ENCODE data around the gene HSPE1. TPM values are rescaled to one million over a fixed set of nuclear protein-coding genes. Genes with fewer than 3 reads are reported as not detected.
"Not testable (repeated sequence)": the region's sequence is repeated elsewhere in the genome, so short reads cannot be mapped to it uniquely, and the experiment has no call there.

HSPE1 gene
- total RNA-seq, 1 experiment from 2014 or later = 291 TPM

DNA sequence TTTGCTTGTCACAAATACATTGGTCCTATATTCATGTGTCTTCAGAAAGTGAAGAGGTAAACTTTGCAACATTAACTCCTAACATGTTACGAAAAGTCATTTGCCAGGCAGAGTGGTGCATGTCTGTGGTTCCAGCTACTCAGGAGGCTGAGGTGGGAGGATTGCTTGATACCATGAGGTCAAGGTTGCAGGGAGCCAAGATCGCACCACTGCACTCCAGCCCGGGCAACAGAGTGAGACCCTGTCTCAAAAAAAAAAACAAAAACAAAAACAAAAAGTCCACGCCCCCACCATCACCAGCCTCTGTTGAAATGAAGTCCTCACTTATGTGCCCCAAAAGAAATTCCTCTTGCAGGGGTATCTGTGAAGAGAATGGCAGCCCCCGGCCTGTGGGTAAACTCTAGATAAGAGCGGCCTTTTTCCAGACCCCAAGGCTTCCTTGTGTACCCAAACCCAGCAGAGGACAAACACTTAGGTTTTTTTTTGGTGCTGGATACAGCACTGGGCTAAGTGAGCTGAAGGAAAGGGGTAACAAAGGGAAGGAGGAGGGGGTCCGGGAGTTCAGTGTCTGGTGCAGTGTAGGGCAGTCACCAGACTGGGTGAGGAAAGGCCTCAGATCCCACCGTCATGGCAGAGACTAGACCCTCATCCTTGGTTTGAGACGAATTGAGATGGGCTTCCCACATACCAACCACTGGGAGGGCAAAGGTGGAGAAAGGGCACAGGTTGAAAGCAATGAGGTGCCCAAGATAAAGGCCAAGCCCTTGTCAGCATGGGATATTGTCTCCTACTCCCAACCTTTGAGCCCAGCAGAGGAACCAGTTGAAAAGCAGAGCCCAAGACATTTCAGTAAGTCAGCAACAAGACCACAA lies 19.8 kb upstream of the HSPE1 start:
- ChIA-PET POLR2A (no interaction called here), CTCF (no interaction called here)

GRCh38 chr2:197484248-197484647 lies 15.9 kb upstream of the HSPE1 start:
- RAD21 ChIA-PET (ENCODE audit: low non-redundant PET in 1 of 2, low total read pairs in 2 of 2, uncharacterized antibody in 2 of 2, unreplicated experiment in 2 of 2); H3K4me3 ChIP-seq (replicated peaks in 1 of 2; ENCODE audit: low read depth in 1 of 2, low read length in 2 of 2); H3K4me2 ChIP-seq (ENCODE audit: low read length); H3K27me3 ChIP-seq (ENCODE audit: insufficient read depth, low read length); H2AFZ ChIP-seq (ENCODE audit: low read depth, low read length, poor library complexity, severe bottlenecking); H3K27ac ChIP-seq (ENCODE audit: low read depth, low read length); H3K9ac ChIP-seq (ENCODE audit: low read length); DNase-seq (ENCODE audit: low read depth, low spot score); H3K9me3 ChIP-seq (ENCODE audit: control insufficient read depth in 1 of 2, insufficient read depth in 1 of 2, low read depth in 1 of 2, low read length in 2 of 2); H3K4me1 ChIP-seq (ENCODE audit: control insufficient read depth in 1 of 2, insufficient read depth in 2 of 2, low read length in 2 of 2); BruUV-seq (replicated peaks); CTCF ChIA-PET; intact Hi-C loops (cut with micrococcal nuclease); H3K9me2 ChIP-seq (ENCODE audit: insufficient read depth): not testable (repeated sequence)
- POLR2A ChIA-PET = interaction anchor here (0.6 to 1.5 kb wide), 2 partner anchors 15 to 17 kb away, joined by 4 read pairs; partner anchors contain the start of gene HSPD1
- Histone ChIP-seq H3K36me3 (ENCODE audit: control insufficient read depth in 1 of 2, insufficient read depth in 2 of 2, low read length in 2 of 2) (peaks cover 19 to 34% of the 10 kb centered on the region in 2 experiments), H4K20me1 (ENCODE audit: insufficient read depth) (peaks cover 16% of the 10 kb centered on the region; the same call in 1 of the 2 replicates), H3K79me2 (ENCODE audit: insufficient read depth, low read length) (peaks cover 10% of the 10 kb centered on the region; the same call in 1 of the 2 replicates)
- peak; percentile 24 for ATAC-seq

More for the DNA sequence above, 19.8 kb upstream of the HSPE1 start:
- Histone ChIP-seq H3K27me3 (ENCODE audit: insufficient read depth, low read length) (no peaks in the 10 kb centered on the region), H3K36me3 (ENCODE audit: control insufficient read depth in 1 of 2, insufficient read depth in 2 of 2, low read length in 2 of 2) (peaks cover 0 to 12% of the 10 kb centered on the region in 2 experiments; a peak in 2 of 4 replicates), H4K20me1 (ENCODE audit: insufficient read depth) (no peaks in the 10 kb centered on the region; the same call in 1 of the 2 replicates), H3K4me1 (ENCODE audit: control insufficient read depth in 1 of 2, insufficient read depth in 2 of 2, low read length in 2 of 2) (no peaks in the 10 kb centered on the region), H3K9me3 (ENCODE audit: control insufficient read depth in 1 of 2, insufficient read depth in 1 of 2, low read depth in 1 of 2, low read length in 2 of 2) (no peaks in the 10 kb centered on the region), H3K4me3 (replicated peaks in 1 of 2; ENCODE audit: low read depth in 1 of 2, low read length in 2 of 2) (no peak overlapping the region), H3K27ac (ENCODE audit: low read depth, low read length) (no peak overlapping the region), H3K9me2 (ENCODE audit: insufficient read depth) (no peaks in the 10 kb centered on the region), H2AFZ (ENCODE audit: low read depth, low read length, poor library complexity, severe bottlenecking) (no peak overlapping the region), H3K79me2 (ENCODE audit: insufficient read depth, low read length) (no peaks in the 10 kb centered on the region), H3K9ac (ENCODE audit: low read length) (no peak overlapping the region), H3K4me2 (ENCODE audit: low read length) (no peak overlapping the region)
- no TSS peak for BruUV-seq (replicated peaks)
- intact Hi-C loops (cut with micrococcal nuclease) = no loop called here
- no peak for TF ChIP-seq ZNF274 (IDR thresholded peaks at IDR 0.05; ENCODE audit: low read depth, low read length)
- TF ChIP-seq EZH2 (IDR thresholded peaks at IDR 0.05) = no peak
- no peak for TF ChIP-seq JUND (IDR thresholded peaks at IDR 0.05)
- no peak for TF ChIP-seq CBX3 (IDR thresholded peaks at IDR 0.05; ENCODE audit: low read depth)
- TF ChIP-seq RAD21 (IDR thresholded peaks at IDR 0.05; ENCODE audit: low read depth) = no peak
- no peak for TF ChIP-seq POLR2A (IDR thresholded peaks at IDR 0.05; ENCODE audit: borderline replicate concordance, extremely low read depth, insufficient read depth, insufficient read length)
- TF ChIP-seq SIN3A (IDR thresholded peaks at IDR 0.05; ENCODE audit: low read depth) = no peak
- TF ChIP-seq EGR1 (IDR thresholded peaks at IDR 0.05; ENCODE audit: low read depth) = no peak
- no peak for TF ChIP-seq CEBPB (IDR thresholded peaks at IDR 0.05; ENCODE audit: low read depth)
- TF ChIP-seq, protein P1, sequence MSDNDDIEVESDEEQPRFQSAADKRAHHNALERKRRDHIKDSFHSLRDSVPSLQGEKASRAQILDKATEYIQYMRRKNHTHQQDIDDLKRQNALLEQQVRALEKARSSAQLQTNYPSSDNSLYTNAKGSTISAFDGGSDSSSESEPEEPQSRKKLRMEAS (IDR thresholded peaks at IDR 0.05) = no peak
- TF ChIP-seq SP1 (IDR thresholded peaks at IDR 0.05; ENCODE audit: low read depth) = no peak
- TF ChIP-seq POLR2AphosphoS5 (IDR thresholded peaks at IDR 0.05; ENCODE audit: low read depth, low read length) = no peak
- no peak for TF ChIP-seq EZH2phosphoT487 (IDR thresholded peaks at IDR 0.05; ENCODE audit: borderline replicate concordance)
- RAD21 ChIA-PET (ENCODE audit: low non-redundant PET in 1 of 2, low total read pairs in 2 of 2, uncharacterized antibody in 2 of 2, unreplicated experiment in 2 of 2) = no interaction called here
- DNase-seq (ENCODE audit: low read depth, low spot score) (no peak), ATAC-seq (no peak)
